CD14-positive monocyte (primary cell): ENCODE data around the gene IFT27. TPM values are rescaled to one million over a fixed set of nuclear protein-coding genes. Genes with fewer than 3 reads are reported as not detected.

ENCODE experiments used
- DNase-seq, 3 donors: peaks; one replicate each; pipeline ENCODE4 v3.0.0-alpha.2; 2011 to 2022
- H2AFZ ChIP-seq: 2 replicates; pipeline ENCODE4 v1.6.0; 2012; ENCODE audit warnings: mild to moderate bottlenecking, low read depth, low read length, inconsistent platforms; ENCODE audit not compliant: insufficient read depth, poor library complexity, severe bottlenecking
- H3K27ac ChIP-seq, 2 donors: 1 replicate in 1 of 2; 2 replicates in 1 of 2; pipeline ENCODE4 v1.5.1; 2012 to 2013; ENCODE audit warnings: low read length in 2 of 2, control low read depth in 1 of 2, inconsistent platforms in 1 of 2, low read depth in 1 of 2, mild to moderate bottlenecking in 1 of 2
- H3K27me3 ChIP-seq, 2 donors: one replicate each; pipeline versions ENCODE4 v1.6.0 to v1.6.1; 2011 to 2013; ENCODE audit warnings: low read length in 2 of 2; ENCODE audit not compliant: control insufficient read depth in 2 of 2, insufficient read depth in 2 of 2
- H3K36me3 ChIP-seq, 2 donors: replicated peaks in 1 of 2; 1 replicate in 1 of 2; 2 replicates in 1 of 2; pipeline versions ENCODE4 v1.5.1 to v1.6.1; 2012 to 2013; ENCODE audit warnings: low read length in 2 of 2, control low read depth in 1 of 2, inconsistent platforms in 1 of 2, mild to moderate bottlenecking in 1 of 2; ENCODE audit not compliant: insufficient read depth in 2 of 2, control insufficient read depth in 1 of 2
- H3K4me1 ChIP-seq, 2 donors: 1 replicate in 1 of 2; 2 replicates in 1 of 2; pipeline versions ENCODE4 v1.5.1 to v1.6.1; 2012 to 2013; ENCODE audit warnings: low read length in 2 of 2, control low read depth in 1 of 2, inconsistent platforms in 1 of 2, mild to moderate bottlenecking in 1 of 2, moderate library complexity in 1 of 2; ENCODE audit not compliant: insufficient read depth in 2 of 2, control insufficient read depth in 1 of 2
- H3K4me2 ChIP-seq: replicated peaks from 2 replicates; pipeline ENCODE3; 2012; ENCODE audit warnings: low read length, moderate library complexity, mild to moderate bottlenecking; ENCODE audit not compliant: poor library complexity, severe bottlenecking; ENCODE audit errors: extremely low read depth
- H3K4me3 ChIP-seq, 3 experiments: fragments of 200-600 bp in 1 of 3; sonication (generic) in 1 of 3; replicated peaks in 1 of 3; 1 replicate in 2 of 3; 2 replicates in 1 of 3; pipeline ENCODE4 v1.5.1; 2011 to 2013; ENCODE audit warnings: low read length in 3 of 3, mild to moderate bottlenecking in 3 of 3, control low read depth in 2 of 3, low read depth in 2 of 3, inconsistent platforms in 1 of 3, moderate library complexity in 1 of 3
- H3K79me2 ChIP-seq: 2 replicates; pipeline ENCODE4 v1.6.0; 2012; ENCODE audit warnings: mild to moderate bottlenecking, control low read depth, inconsistent platforms, low read length, moderate library complexity; ENCODE audit not compliant: insufficient read depth
- H3K9ac ChIP-seq: 2 replicates; pipeline ENCODE4 v1.6.0; 2017; ENCODE audit warnings: low read length, mild to moderate bottlenecking; ENCODE audit not compliant: insufficient read depth, poor library complexity, severe bottlenecking
- H3K9me3 ChIP-seq, 2 donors: replicated peaks in 1 of 2; 1 replicate in 1 of 2; 2 replicates in 1 of 2; pipeline versions ENCODE4 v1.5.1 to v1.6.1; 2012 to 2013; ENCODE audit warnings: low read length in 2 of 2, control low read depth in 1 of 2; ENCODE audit not compliant: control insufficient read depth in 1 of 2, insufficient read depth in 1 of 2
- H4K20me1 ChIP-seq: 2 replicates; pipeline ENCODE4 v1.6.0; 2012; ENCODE audit warnings: mild to moderate bottlenecking, low read length, control low read depth, moderate library complexity; ENCODE audit not compliant: insufficient read depth
- H3K27ac Mint-ChIP-seq, 7 donors: one replicate each; pipeline ENCODE4 v1.8.0; 2020; ENCODE audit warnings: mild to moderate bottlenecking in 7 of 7, mixed read lengths in 7 of 7, moderate library complexity in 6 of 7, inconsistent platforms in 2 of 7
- H3K27me3 Mint-ChIP-seq, 3 donors: one replicate each; pipeline ENCODE4 v1.8.0; 2021 to 2022; ENCODE audit warnings: low read depth in 3 of 3, mild to moderate bottlenecking in 3 of 3, mixed read lengths in 3 of 3, moderate library complexity in 3 of 3, inconsistent platforms in 1 of 3
- H3K36me3 Mint-ChIP-seq, 2 donors: one replicate each; pipeline ENCODE4 v1.8.0; 2020; ENCODE audit warnings: mixed read lengths in 2 of 2, inconsistent platforms in 1 of 2, mild to moderate bottlenecking in 1 of 2
- H3K4me1 Mint-ChIP-seq: one replicate; pipeline ENCODE4 v1.8.0; 2020; ENCODE audit warnings: mild to moderate bottlenecking, mixed read lengths
- H3K4me3 Mint-ChIP-seq, 2 donors: one replicate each; pipeline ENCODE4 v1.8.0; 2020; ENCODE audit warnings: mild to moderate bottlenecking in 2 of 2, mixed read lengths in 2 of 2, moderate library complexity in 1 of 2
- H3K9me3 Mint-ChIP-seq, 7 donors: one replicate each; pipeline ENCODE4 v1.8.0; 2020 to 2022; ENCODE audit warnings: mixed read lengths in 7 of 7, mild to moderate bottlenecking in 6 of 7, moderate library complexity in 6 of 7, inconsistent platforms in 2 of 7
- CTCF ChIP-seq: fragments of 200-600 bp; IDR thresholded peaks from one replicate; pipeline ENCODE4 v1.8.0; 2022; ENCODE audit warnings: antibody characterized with exemption, mild to moderate bottlenecking
- WGBS: methylation state at CpG from one replicate; pipeline ENCODE4 v1.1.5; 2013; ENCODE audit warnings: missing lambda C conversion rate; ENCODE audit not compliant: insufficient coverage; 5-methylcytosine and 5-hydroxymethylcytosine counted together
- intact Hi-C, 2 donors: fragments of 100-400 bp; cut with micrococcal nuclease; formaldehyde crosslinking; loops; one replicate each; pipeline versions ENCODE4 v1.15.0 to v1.15.1; 2023
- polyA plus RNA-seq, 3 donors: library from polyadenylated mRNA; depleted of rRNA in 1 of 3; unstranded in 2 of 3; stranded (reverse) in 1 of 3; fragments of 300-500 nt in 2 of 3; fragments of >200 nt in 1 of 3; fragmentation: Illumina TruSeq in 2 of 3; gene quantifications; 1 replicate in 2 of 3; 2 replicates in 1 of 3; pipeline ENCODE4 v1.2.3, GENCODE V29; 2012 to 2021

IFT27 gene
- polyA plus RNA-seq, 3 donors: 12.5 to 16.9 (median 14.6) TPM

- intact Hi-C loops: no loop called here
- peaks cover 32% of the 10 kb centered on the region in 2 donors for H3K4me1 ChIP-seq
These were observed 35.2 kb downstream of the IFT27 start for GRCh38 chr22:36740716-36741115.

GRCh38 chr22:36739185-36739584 is 36.7 kb downstream of the IFT27 start:
- H3K9me3 Mint-ChIP-seq: peaks cover 0 to 11% (median 5%) of the 10 kb centered on the region in 7 donors
- no peak overlapping the region for H2AFZ ChIP-seq
- 90% methylated on average over 1 of the region's 1 CpG for WGBS
- peaks cover 0 to 1% of the 10 kb centered on the region in 2 donors for H3K36me3 Mint-ChIP-seq
- H3K27ac ChIP-seq: no peak overlapping the region
- no peak overlapping the region for H3K27ac Mint-ChIP-seq
- no peaks in the 10 kb centered on the region for H4K20me1 ChIP-seq
- peaks cover 47% of the 10 kb centered on the region in 2 donors for H3K4me1 ChIP-seq
- TF ChIP-seq CTCF: no peak
- peaks cover 48% of the 10 kb centered on the region for H3K4me1 Mint-ChIP-seq
- H3K4me2 ChIP-seq: no peak overlapping the region
- H3K4me3 ChIP-seq: no peak overlapping the region
- no peak for DNase-seq
- H3K9me3 ChIP-seq: peaks cover 0 to 3% of the 10 kb centered on the region in 2 donors
- H3K27me3 ChIP-seq: no peaks in the 10 kb centered on the region
- no peak overlapping the region for H3K4me3 Mint-ChIP-seq
- H3K79me2 ChIP-seq: no peaks in the 10 kb centered on the region
- no peak overlapping the region for H3K9ac ChIP-seq
- no peaks in the 10 kb centered on the region for H3K36me3 ChIP-seq
- H3K27me3 Mint-ChIP-seq: peaks cover 1 to 15% (median 3%) of the 10 kb centered on the region in 3 donors
- intact Hi-C loops: no loop called here

More at GRCh38 chr22:36740716-36741115, 35.2 kb downstream of the IFT27 start:
- peaks cover 33% of the 10 kb centered on the region for H3K4me1 Mint-ChIP-seq
- WGBS: 83% methylated on average over 4 of the region's 4 CpGs
- TF ChIP-seq CTCF: no peak
- Histone ChIP-seq H2AFZ (no peak overlapping the region), H3K36me3 (no peaks in the 10 kb centered on the region), H3K9me3 (peaks cover 0 to 3% of the 10 kb centered on the region in 2 donors), H3K4me2 (no peak overlapping the region), H3K4me3 (no peak overlapping the region), H3K9ac (no peak overlapping the region), H3K79me2 (no peaks in the 10 kb centered on the region), H3K27me3 (no peaks in the 10 kb centered on the region), H3K27ac (no peak overlapping the region), H4K20me1 (no peaks in the 10 kb centered on the region)
- H3K9me3 Mint-ChIP-seq: peaks cover 0 to 11% (median 5%) of the 10 kb centered on the region in 7 donors
- peaks cover 0 to 1% of the 10 kb centered on the region in 2 donors for H3K36me3 Mint-ChIP-seq
- H3K27ac Mint-ChIP-seq: peak overlapping the region in 1 of 7 donors; percentile 65
- peaks cover 4 to 17% (median 8%) of the 10 kb centered on the region in 3 donors for H3K27me3 Mint-ChIP-seq
- no peak overlapping the region for H3K4me3 Mint-ChIP-seq
- no peak for DNase-seq
